ENCODE measurements around the gene UBAP2.
A peak's percentile ranks its signal among the peaks of the same experiment; 100 is the strongest.

Gene UBAP2

GRCh38 chr9:33926746-33927485 lies 121.8 kb downstream of the UBAP2 start:
- no peak overlapping the region for H3K9ac ChIP-seq (ENCODE audit: low read length)
- no peaks in the 10 kb centered on the region for H3K79me2 ChIP-seq (ENCODE audit: insufficient read depth, low read length)
- no peaks in the 10 kb centered on the region for H4K20me1 ChIP-seq (ENCODE audit: low read depth, low read length)
- H3K36me3 ChIP-seq (ENCODE audit: low read length) = peaks cover 2% of the 10 kb centered on the region
- peaks cover 54% of the 10 kb centered on the region for H3F3A ChIP-seq (ENCODE audit: insufficient read depth)
- H2AFZ ChIP-seq (ENCODE audit: low read depth, low read length, severe bottlenecking) = no peak overlapping the region
- TF ChIP-seq EZH2phosphoT487 (conservative IDR thresholded peaks at IDR 0.05; ENCODE audit: low read length) (no peak), CTCF (IDR thresholded peaks at IDR 0.05; ENCODE audit: insufficient read depth, low read length, poor library complexity, severe bottlenecking) (no peak)
- no peaks in the 10 kb centered on the region for H3K9me3 ChIP-seq (ENCODE audit: insufficient read depth, low read length)
- H3K4me2 ChIP-seq (ENCODE audit: low read depth, low read length, poor library complexity, severe bottlenecking) = no peak overlapping the region
- no peak overlapping the region for H3K4me3 ChIP-seq (ENCODE audit: insufficient read depth, low read length, poor library complexity, severe bottlenecking)
- H3K27me3 ChIP-seq (ENCODE audit: low read length) = no peaks in the 10 kb centered on the region
- H3K27ac ChIP-seq (ENCODE audit: low read depth, low read length) = no peak overlapping the region
- H3K9me2 ChIP-seq (replicated peaks; ENCODE audit: insufficient read depth, low read length) = no peaks in the 10 kb centered on the region

GRCh38 chr9:33924978-33925797 lies 123.5 kb downstream of the UBAP2 start:
- Histone ChIP-seq H3K4me3 (ENCODE audit: insufficient read depth, low read length, poor library complexity, severe bottlenecking) (no peak overlapping the region), H3K9ac (ENCODE audit: low read length) (no peak overlapping the region), H3K27me3 (ENCODE audit: low read length) (no peaks in the 10 kb centered on the region), H4K20me1 (ENCODE audit: low read depth, low read length) (no peaks in the 10 kb centered on the region), H3F3A (ENCODE audit: insufficient read depth) (peaks cover 64% of the 10 kb centered on the region), H3K79me2 (ENCODE audit: insufficient read depth, low read length) (no peaks in the 10 kb centered on the region), H3K36me3 (ENCODE audit: low read length) (peaks cover 3% of the 10 kb centered on the region), H3K9me3 (ENCODE audit: insufficient read depth, low read length) (no peaks in the 10 kb centered on the region), H2AFZ (ENCODE audit: low read depth, low read length, severe bottlenecking) (no peak overlapping the region), H3K9me2 (replicated peaks; ENCODE audit: insufficient read depth, low read length) (no peaks in the 10 kb centered on the region), H3K4me2 (ENCODE audit: low read depth, low read length, poor library complexity, severe bottlenecking) (no peak overlapping the region), H3K27ac (ENCODE audit: low read depth, low read length) (peak overlapping the region; percentile 5; the same call in 1 of the 2 replicates)
- TF ChIP-seq CTCF (IDR thresholded peaks at IDR 0.05; ENCODE audit: insufficient read depth, low read length, poor library complexity, severe bottlenecking) (peak; percentile 98), EZH2phosphoT487 (conservative IDR thresholded peaks at IDR 0.05; ENCODE audit: low read length) (no peak)

GRCh38 chr9:33923998-33924701 lies 124.5 kb downstream of the UBAP2 start:
- peaks cover 10% of the 10 kb centered on the region for H3K36me3 ChIP-seq (ENCODE audit: low read length)

More at GRCh38 chr9:33923998-33924701, 124.5 kb downstream of the UBAP2 start:
- no peak overlapping the region for H3K9ac ChIP-seq (ENCODE audit: low read length)
- no peaks in the 10 kb centered on the region for H3K9me2 ChIP-seq (replicated peaks; ENCODE audit: insufficient read depth, low read length)
- no peaks in the 10 kb centered on the region for H3K79me2 ChIP-seq (ENCODE audit: insufficient read depth, low read length)
- no peak overlapping the region for H3K4me3 ChIP-seq (ENCODE audit: insufficient read depth, low read length, poor library complexity, severe bottlenecking)
- no peaks in the 10 kb centered on the region for H3K9me3 ChIP-seq (ENCODE audit: insufficient read depth, low read length)
- H4K20me1 ChIP-seq (ENCODE audit: low read depth, low read length) = no peaks in the 10 kb centered on the region
- no peak overlapping the region for H2AFZ ChIP-seq (ENCODE audit: low read depth, low read length, severe bottlenecking)
- no peak for TF ChIP-seq EZH2phosphoT487 (conservative IDR thresholded peaks at IDR 0.05; ENCODE audit: low read length)
- TF ChIP-seq CTCF (IDR thresholded peaks at IDR 0.05; ENCODE audit: insufficient read depth, low read length, poor library complexity, severe bottlenecking) = no peak
- H3F3A ChIP-seq (ENCODE audit: insufficient read depth) = peaks cover 68% of the 10 kb centered on the region
- no peak overlapping the region for H3K4me2 ChIP-seq (ENCODE audit: low read depth, low read length, poor library complexity, severe bottlenecking)
- no peaks in the 10 kb centered on the region for H3K27me3 ChIP-seq (ENCODE audit: low read length)
- H3K27ac ChIP-seq (ENCODE audit: low read depth, low read length) = 0 out of 2 replicates have a peak overlapping the region, but pooled peaks have one; percentile 1
